Pulmonary artery endothelial cell (primary cell): ENCODE measurements around the gene CENPP. TPM values are rescaled to one million over a fixed set of nuclear protein-coding genes. Genes with fewer than 3 reads are reported as not detected.

Experiments
- DNase-seq: peaks from one replicate; pipeline ENCODE4 v3.0.0-alpha.2; 2011; ENCODE audit warnings: low read depth, low spot score
- total RNA-seq: library from RNA; depleted of rRNA; stranded (reverse); fragments of >200 nt; gene quantifications from 2 replicates; pipeline ENCODE4 v1.2.3, GENCODE V29; 2014

CENPP gene
- total RNA-seq = 5.3 and 7.2 TPM in 2 replicates

- peak; percentile 66 for DNase-seq
Measured at GRCh38 chr9:92325269-92325990, at the start of gene CENPP, which contains the start of gene NOL8. TSS of gene CENPP (plus strand) at chr9:92325953. TSS of gene NOL8 (minus strand) at chr9:92325350. CDS start at chr9:92324161, 1,189 bp downstream.

- DNase-seq = no peak
Measured at GRCh38 chr9:92276331-92277032, 49.3 kb upstream of the CENPP start.

- no peak for DNase-seq
Measured at GRCh38 chr9:92278110-92278509, 47.6 kb upstream of the CENPP start.

- DNase-seq = no peak
Measured at GRCh38 chr9:92279302-92279701, 46.5 kb upstream of the CENPP start.

- no peak for DNase-seq
Measured at GRCh38 chr9:92289708-92290390, 35.9 kb upstream of the CENPP start.

GRCh38 chr9:92290785-92291429 is 34.8 kb upstream of the CENPP start:
- DNase-seq = no peak

- no peak for DNase-seq
Measured at GRCh38 chr9:92291577-92291976, 34.2 kb upstream of the CENPP start.

GRCh38 chr9:92292338-92293074 is 33.2 kb upstream of the CENPP start:
- DNase-seq = no peak

- no peak for DNase-seq
Measured at GRCh38 chr9:92293075-92293354, 32.7 kb upstream of the CENPP start.

GRCh38 chr9:92293452-92294296 is 32.1 kb upstream of the CENPP start, which contains the start of gene IARS1:
TSS of gene IARS1 (minus strand) at chr9:92293697. CDS start at chr9:92289419, 4,278 bp downstream.
- DNase-seq = peak; percentile 92

- DNase-seq = no peak
Measured at GRCh38 chr9:92294297-92294676, 31.5 kb upstream of the CENPP start.

GRCh38 chr9:92295240-92295790 is 30.4 kb upstream of the CENPP start:
- no peak for DNase-seq

GRCh38 chr9:92295827-92296258 is 29.9 kb upstream of the CENPP start:
- no peak for DNase-seq

GRCh38 chr9:92297611-92298010 is 28.1 kb upstream of the CENPP start:
- DNase-seq = no peak

GRCh38 chr9:92298036-92298435 is 27.7 kb upstream of the CENPP start:
- DNase-seq = no peak

- no peak for DNase-seq
Measured at GRCh38 chr9:92299116-92299515, 26.6 kb upstream of the CENPP start.

GRCh38 chr9:92300936-92301335 is 24.8 kb upstream of the CENPP start:
- no peak for DNase-seq

GRCh38 chr9:92308893-92309292 is 16.9 kb upstream of the CENPP start:
- no peak for DNase-seq

- no peak for DNase-seq
Measured at GRCh38 chr9:92310562-92310961, 15.2 kb upstream of the CENPP start.
